PFSK-1 (cell line): ENCODE results near the gene SLC25A39.

Experiments
- POLR2AphosphoS5 ChIP-seq: IDR thresholded peaks from 2 replicates; pipeline ENCODE4 v1.6.1; 2012; ENCODE audit warnings: low read depth, mild to moderate bottlenecking, control low read depth, low read length, moderate library complexity
- REST ChIP-seq, 2 experiments: IDR thresholded peaks; 2 replicates each; pipeline versions ENCODE4 v1.6.1 to v1.8.0; 2011 to 2012; ENCODE audit warnings: low read depth in 2 of 2, low read length in 2 of 2, control low read depth in 1 of 2, inconsistent platforms in 1 of 2, mild to moderate bottlenecking in 1 of 2, moderate library complexity in 1 of 2; ENCODE audit not compliant: insufficient read depth in 1 of 2

- TF ChIP-seq POLR2AphosphoS5 (no peak), REST (IDR thresholded peaks at IDR 0.05; ENCODE audit: insufficient read depth in 1 of 2, low read depth in 2 of 2, low read length in 2 of 2) (no peak)
Measured at GRCh38 chr17:44321246-44322120, 3.1 kb downstream of the SLC25A39 start.
